Natural killer cell treated with Interleukin-12 subunit alpha and Interleukin-12 subunit beta and Interleukin-15 and Interleukin-18, amount 100 ng/mL, for 72 hours (primary cell): ENCODE measurements around the gene DTNBP1. TPM values are rescaled to one million over a fixed set of nuclear protein-coding genes. Genes with fewer than 3 reads are reported as not detected.
"Not testable (repeated sequence)": the region's sequence is repeated elsewhere in the genome, so short reads cannot be mapped to it uniquely, and the experiment has no call there.

Experiments
- ATAC-seq, 2 donors: fragments of 150-1000 bp; cut with Tn5 transposase in 1 of 2; sonication (Bioruptor Pico), chemical (Tn5 transposase) in 1 of 2; 2 replicates each; pipeline ENCODE4 v1.10.0; 2021
- DNase-seq: peaks from one replicate; pipeline ENCODE4 v3.0.0; 2022; ENCODE audit warnings: low spot score
- H3K27ac Mint-ChIP-seq, 2 donors: 1 replicate in 1 of 2; 2 replicates in 1 of 2; pipeline ENCODE4 v1.8.0; 2022; ENCODE audit warnings: mixed read lengths in 2 of 2, mild to moderate bottlenecking in 1 of 2, moderate library complexity in 1 of 2
- H3K27me3 Mint-ChIP-seq, 2 donors: 1 replicate in 1 of 2; 2 replicates in 1 of 2; pipeline ENCODE4 v1.8.0; 2022; ENCODE audit warnings: mixed read lengths in 2 of 2
- H3K36me3 Mint-ChIP-seq: one replicate; pipeline ENCODE4 v1.8.0; 2022; ENCODE audit warnings: mixed read lengths
- H3K4me1 Mint-ChIP-seq, 2 donors: 1 replicate in 1 of 2; 2 replicates in 1 of 2; pipeline ENCODE4 v1.8.0; 2022; ENCODE audit warnings: low read depth in 2 of 2, mixed read lengths in 2 of 2, mild to moderate bottlenecking in 1 of 2
- H3K4me3 Mint-ChIP-seq: one replicate; pipeline ENCODE4 v1.8.0; 2022; ENCODE audit warnings: mixed read lengths
- H3K9me3 Mint-ChIP-seq: 2 replicates; pipeline ENCODE4 v1.8.0; 2022; ENCODE audit warnings: mixed read lengths
- total RNA-seq, 2 donors: library from RNA; stranded (reverse); gene quantifications; one replicate each; pipeline ENCODE4 v1.2.3, GENCODE V29; 2022

The DTNBP1 gene
- total RNA-seq, 2 donors from 2014 or later: 21.5 to 32.6 TPM

DNA sequence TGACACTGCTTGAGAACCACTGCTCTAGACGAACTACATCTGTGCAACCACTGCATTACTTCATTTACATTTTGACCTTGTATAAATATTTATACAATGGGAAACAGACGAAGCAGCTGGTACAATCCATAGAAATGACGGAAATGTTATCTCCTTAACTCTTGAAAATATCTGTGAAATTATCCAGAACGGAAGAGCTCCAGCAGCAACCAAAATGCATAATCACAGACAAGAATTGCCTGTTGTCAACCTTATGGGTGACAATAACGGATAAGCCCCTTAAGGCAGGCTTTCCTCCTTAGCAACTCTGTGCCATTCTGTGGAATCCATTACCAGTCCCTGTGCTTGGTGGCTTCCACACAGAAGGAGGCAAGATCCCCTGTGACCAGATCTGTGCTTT, 115.4 kb downstream of the DTNBP1 start:
- peaks cover 14 to 24% of the 10 kb centered on the region in 2 donors for H3K4me1 Mint-ChIP-seq
- no peaks in the 10 kb centered on the region for H3K27me3 Mint-ChIP-seq
- H3K4me3 Mint-ChIP-seq: no peak overlapping the region
- no peak for DNase-seq
- H3K27ac Mint-ChIP-seq: no peak overlapping the region
- H3K36me3 Mint-ChIP-seq: peaks cover 11% of the 10 kb centered on the region
- ATAC-seq: no peak
- H3K9me3 Mint-ChIP-seq: peaks cover 3% of the 10 kb centered on the region

DNA sequence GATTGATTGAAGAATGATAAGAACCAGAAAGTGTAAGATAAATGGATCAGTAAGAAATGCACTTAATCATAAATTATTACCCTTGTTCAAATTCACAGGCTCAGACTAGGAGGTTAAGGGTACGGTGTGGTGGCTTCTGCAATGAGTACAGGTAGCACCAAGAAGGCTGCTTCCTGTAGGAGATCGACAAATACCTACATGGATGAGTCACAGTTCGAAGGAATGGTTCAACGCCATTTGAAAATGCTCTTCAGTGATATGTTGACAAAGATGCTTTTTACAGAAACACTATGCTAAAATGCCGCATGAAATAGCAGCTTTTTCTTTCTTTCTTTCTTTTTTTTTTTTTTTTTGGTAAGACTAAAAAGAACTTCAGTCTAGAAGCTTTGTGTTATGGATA, 116.2 kb downstream of the DTNBP1 start:
- H3K27ac Mint-ChIP-seq: no peak overlapping the region
- ATAC-seq: no peak
- peaks cover 11% of the 10 kb centered on the region for H3K36me3 Mint-ChIP-seq
- H3K9me3 Mint-ChIP-seq: peaks cover 3% of the 10 kb centered on the region
- H3K27me3 Mint-ChIP-seq: no peaks in the 10 kb centered on the region
- H3K4me3 Mint-ChIP-seq: no peak overlapping the region
- H3K4me1 Mint-ChIP-seq: peaks cover 10 to 18% of the 10 kb centered on the region in 2 donors
- no peak for DNase-seq

DNA sequence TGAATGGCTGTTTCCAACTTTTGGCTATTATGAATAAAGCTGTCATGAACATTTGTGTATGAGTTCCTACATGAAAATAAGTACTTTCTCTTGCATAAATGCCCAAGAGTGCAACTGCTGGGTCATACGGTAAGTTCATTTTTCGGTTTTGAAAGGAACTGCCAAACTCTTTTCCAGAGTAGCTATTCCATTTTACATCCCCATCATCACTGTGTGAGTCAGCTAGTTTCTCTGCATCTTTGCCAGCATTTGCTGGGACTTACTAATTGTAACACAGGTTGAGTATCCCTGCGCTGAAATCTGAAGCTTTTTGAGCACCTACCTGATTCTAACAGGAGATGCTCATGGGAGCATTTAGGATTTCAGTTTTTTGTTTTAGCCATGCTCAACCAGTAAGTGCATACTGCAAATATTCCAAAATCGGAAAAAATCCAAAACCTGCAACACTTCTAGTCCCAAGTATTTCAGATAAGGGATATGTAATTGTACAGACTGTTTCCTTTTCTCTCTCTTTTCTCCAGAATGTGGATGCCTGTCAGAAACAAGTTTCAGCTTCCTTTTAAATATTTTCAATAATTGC, 118.4 kb downstream of the DTNBP1 start:
- H3K4me3 Mint-ChIP-seq: no peak overlapping the region
- H3K27ac Mint-ChIP-seq: no peak overlapping the region
- H3K36me3 Mint-ChIP-seq: peaks cover 11% of the 10 kb centered on the region
- no peaks in the 10 kb centered on the region for H3K27me3 Mint-ChIP-seq
- ATAC-seq (no peak), DNase-seq (no peak)
- H3K4me1 Mint-ChIP-seq: peaks cover 6 to 11% of the 10 kb centered on the region in 2 donors
- H3K9me3 Mint-ChIP-seq: peaks cover 3% of the 10 kb centered on the region

DNA sequence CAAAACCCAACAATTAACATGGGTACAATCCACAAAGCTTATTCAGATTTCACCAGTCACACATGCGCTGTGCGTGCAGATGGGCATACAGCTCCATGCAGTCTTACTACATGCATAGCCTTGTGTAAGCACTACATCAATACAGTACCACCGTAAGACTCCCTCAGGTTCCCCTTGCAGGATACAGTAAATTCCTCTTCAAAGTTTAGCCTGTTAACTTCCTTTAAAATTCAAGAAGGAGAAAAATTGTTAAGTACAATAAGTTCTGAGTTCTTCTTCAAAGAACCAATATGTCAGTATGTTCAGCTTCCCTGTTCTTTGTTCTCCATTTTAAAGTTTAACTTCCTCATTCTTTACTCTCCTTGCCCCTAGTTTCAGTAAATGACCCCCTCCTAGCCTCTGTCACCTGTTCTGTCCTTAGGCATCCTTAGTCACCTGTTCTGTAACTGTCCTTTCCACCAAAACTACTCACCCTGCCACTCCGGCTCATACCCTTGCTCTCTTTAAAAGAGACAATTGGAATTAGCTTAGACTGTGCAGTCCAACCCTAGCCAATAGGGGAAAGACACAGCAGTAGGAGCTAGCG, 119.4 kb downstream of the DTNBP1 start:
- H3K9me3 Mint-ChIP-seq, H3K27me3 Mint-ChIP-seq, H3K27ac Mint-ChIP-seq, ATAC-seq, H3K4me3 Mint-ChIP-seq, DNase-seq: not testable (repeated sequence)
- peaks cover 11% of the 10 kb centered on the region for H3K36me3 Mint-ChIP-seq
- peaks cover 14 to 21% of the 10 kb centered on the region in 2 donors for H3K4me1 Mint-ChIP-seq

DNA sequence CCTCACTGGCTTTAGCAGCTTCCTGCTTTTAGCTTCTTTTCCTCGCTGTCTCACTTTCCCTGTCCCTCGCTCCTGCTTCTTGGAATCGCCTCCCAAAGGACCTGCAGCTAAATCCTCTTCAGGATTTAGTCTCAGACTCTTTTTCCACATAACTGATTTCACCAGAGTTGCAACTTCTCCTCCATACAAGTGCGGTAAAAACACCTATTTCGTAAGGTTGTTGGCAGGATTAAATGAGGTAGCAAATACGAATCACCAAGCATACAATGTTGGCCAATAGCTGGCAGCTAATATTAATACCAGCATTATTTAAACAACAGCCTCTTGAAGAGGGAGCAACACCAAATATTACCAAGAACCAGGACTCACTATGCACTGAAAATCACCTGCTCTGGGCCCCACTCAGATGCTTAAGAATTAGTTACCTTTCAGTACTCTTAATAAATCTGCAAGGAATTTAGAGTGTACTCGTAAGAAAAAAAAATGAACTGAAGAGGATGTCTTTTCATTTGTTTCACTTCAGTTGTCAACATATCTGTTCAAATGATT, 123.0 kb downstream of the DTNBP1 start:
- Mint-ChIP-seq H3K27me3 (no peaks in the 10 kb centered on the region), H3K27ac (peak overlapping the region in 1 of 2 donors; percentile 19), H3K4me1 (peaks cover 21 to 23% of the 10 kb centered on the region in 2 donors), H3K9me3 (peaks cover 3% of the 10 kb centered on the region), H3K4me3 (no peak overlapping the region), H3K36me3 (peaks cover 11% of the 10 kb centered on the region)
- ATAC-seq (no peak), DNase-seq (no peak)

DNA sequence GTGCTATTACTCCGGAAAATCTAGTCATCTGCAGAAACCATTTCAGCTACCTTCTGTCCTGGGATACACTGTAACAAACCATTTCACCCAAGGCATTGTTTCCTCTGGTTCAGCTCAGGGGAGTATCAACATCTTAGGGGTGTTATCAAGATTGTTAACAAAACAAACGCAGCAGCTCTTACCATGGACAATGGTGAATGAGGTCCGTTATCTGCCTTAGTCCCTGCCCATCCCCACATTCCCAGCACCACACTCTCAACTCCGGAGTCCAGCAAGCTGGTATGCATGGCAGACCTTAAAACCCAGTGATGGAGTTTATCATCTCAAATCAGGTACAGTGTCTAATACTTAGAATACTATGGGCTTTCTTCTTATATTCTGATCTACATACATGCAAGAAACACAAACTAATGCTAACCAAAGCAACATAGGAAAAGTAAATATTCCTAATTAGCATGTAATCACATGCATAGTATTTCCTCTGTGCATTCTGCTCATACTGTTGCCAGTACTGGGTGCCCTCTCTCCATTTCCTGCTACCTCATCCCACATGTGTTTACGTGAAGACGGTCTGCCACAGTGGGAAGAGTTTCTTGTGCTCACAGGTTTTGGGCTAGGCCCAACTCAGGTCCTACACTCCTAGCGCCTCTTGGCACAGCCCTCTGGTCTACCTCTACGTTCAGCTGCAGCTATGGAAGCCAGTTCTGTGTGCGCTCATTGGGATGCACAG, 123.9 kb downstream of the DTNBP1 start:
- peaks cover 6% of the 10 kb centered on the region for H3K36me3 Mint-ChIP-seq
- no peaks in the 10 kb centered on the region for H3K27me3 Mint-ChIP-seq
- ATAC-seq: no peak
- no peak overlapping the region for H3K27ac Mint-ChIP-seq
- peaks cover 3% of the 10 kb centered on the region for H3K9me3 Mint-ChIP-seq
- peaks cover 21 to 23% of the 10 kb centered on the region in 2 donors for H3K4me1 Mint-ChIP-seq
- no peak overlapping the region for H3K4me3 Mint-ChIP-seq
- no peak for DNase-seq

DNA sequence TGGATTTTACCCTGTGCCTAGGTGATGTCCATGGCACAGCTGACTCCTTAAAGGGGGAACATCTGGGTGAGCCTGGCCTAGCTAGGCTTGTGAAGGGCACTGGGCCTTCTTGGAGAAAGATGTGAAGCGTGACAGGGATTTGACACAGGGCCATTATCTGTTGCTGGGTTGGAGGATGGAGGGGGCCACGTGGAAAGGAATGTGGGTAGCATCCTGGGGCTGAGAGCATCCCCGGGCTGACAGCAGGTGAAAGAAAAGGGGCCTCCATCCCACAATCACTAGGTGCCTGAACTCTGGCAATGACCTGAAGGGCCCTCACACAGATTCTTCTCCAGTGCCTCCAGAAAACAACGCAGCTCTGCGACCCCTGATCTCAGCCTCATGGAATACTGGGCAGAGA, 124.7 kb downstream of the DTNBP1 start:
- ATAC-seq: no peak
- H3K4me1 Mint-ChIP-seq: peaks cover 20 to 23% of the 10 kb centered on the region in 2 donors
- H3K9me3 Mint-ChIP-seq: no peaks in the 10 kb centered on the region
- H3K27me3 Mint-ChIP-seq: no peaks in the 10 kb centered on the region
- peak overlapping the region in 1 of 2 donors; percentile 13 for H3K27ac Mint-ChIP-seq
- no peak overlapping the region for H3K4me3 Mint-ChIP-seq
- no peaks in the 10 kb centered on the region for H3K36me3 Mint-ChIP-seq
- DNase-seq: no peak

DNA sequence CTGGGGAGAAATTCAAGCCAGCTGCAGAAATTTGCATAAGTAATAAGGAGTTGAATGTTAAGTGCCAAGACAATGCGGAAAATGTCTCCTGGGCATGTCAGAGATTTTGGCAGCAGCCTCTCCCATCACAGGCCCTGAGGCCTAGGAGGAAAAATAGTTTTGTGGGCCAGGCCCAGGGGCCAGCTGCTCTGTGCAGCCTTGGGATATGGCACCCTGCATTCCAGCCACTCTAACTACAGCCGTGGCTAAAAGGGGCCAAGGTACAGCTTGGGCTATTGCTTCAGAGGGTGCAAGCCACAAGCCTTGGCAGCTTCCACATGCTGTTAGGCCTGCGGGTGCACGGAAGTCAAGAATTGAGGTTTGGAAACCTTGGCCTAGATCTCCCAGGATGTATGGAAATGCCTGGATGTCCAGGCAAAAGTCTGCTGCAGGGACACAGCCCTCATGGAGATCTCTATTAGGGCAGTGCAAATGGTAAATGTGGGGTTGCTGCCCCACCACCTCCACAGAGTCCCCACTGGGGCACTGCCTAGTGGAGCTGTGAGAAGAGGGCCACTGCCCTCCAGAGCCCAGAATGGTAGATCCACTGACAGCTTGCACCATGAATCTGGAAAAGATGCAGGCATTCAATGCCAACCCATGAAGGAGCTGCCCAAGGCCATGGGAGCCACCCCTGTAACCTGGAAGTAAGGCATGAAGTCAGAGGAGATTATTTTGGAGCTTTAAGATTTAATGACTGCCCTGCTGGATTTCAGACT, 126.5 kb downstream of the DTNBP1 start:
- DNase-seq (no peak), ATAC-seq (no peak)
- no peak overlapping the region for H3K27ac Mint-ChIP-seq
- H3K4me3 Mint-ChIP-seq: no peak overlapping the region
- no peaks in the 10 kb centered on the region for H3K27me3 Mint-ChIP-seq
- H3K4me1 Mint-ChIP-seq: peaks cover 20 to 23% of the 10 kb centered on the region in 2 donors
- no peaks in the 10 kb centered on the region for H3K9me3 Mint-ChIP-seq
- H3K36me3 Mint-ChIP-seq: no peaks in the 10 kb centered on the region

DNA sequence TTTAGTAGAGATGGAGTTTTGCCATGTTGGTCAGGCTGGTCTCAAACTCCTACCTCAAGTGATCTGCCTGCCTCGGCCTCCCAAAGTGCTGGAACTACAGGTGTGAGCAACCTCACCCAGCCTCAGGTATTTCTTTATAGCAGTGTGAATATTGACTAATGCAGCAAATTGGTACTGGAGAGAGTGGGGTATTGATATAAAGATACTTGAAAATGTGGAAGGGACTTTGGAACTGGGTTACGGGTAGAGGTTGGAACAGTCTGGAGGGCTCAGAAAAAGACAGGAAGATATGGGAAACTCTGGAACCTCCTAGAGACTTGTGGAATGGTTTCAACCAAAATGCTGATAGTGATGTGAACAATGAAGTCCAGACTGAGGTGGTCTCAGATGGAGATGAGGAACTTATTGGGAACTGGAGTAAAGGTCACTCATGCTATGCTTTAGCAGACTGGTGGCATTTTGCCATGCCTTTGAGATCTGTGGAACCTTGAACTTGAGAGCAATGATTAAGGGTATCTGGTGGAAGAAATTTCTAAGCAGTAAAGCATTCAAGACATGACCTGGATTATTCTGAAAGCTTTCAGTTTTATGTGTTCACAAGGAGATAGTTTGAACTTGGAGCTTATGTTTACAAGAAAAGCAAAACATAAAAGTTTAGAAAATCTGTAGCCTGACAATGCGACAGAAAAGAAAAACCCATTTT, 127.2 kb downstream of the DTNBP1 start:
- Mint-ChIP-seq H3K9me3 (no peaks in the 10 kb centered on the region), H3K4me3 (no peak overlapping the region), H3K4me1 (peaks cover 20 to 25% of the 10 kb centered on the region in 2 donors), H3K27ac (no peak overlapping the region), H3K36me3 (no peaks in the 10 kb centered on the region), H3K27me3 (no peaks in the 10 kb centered on the region)
- DNase-seq: no peak
- no peak for ATAC-seq

DNA sequence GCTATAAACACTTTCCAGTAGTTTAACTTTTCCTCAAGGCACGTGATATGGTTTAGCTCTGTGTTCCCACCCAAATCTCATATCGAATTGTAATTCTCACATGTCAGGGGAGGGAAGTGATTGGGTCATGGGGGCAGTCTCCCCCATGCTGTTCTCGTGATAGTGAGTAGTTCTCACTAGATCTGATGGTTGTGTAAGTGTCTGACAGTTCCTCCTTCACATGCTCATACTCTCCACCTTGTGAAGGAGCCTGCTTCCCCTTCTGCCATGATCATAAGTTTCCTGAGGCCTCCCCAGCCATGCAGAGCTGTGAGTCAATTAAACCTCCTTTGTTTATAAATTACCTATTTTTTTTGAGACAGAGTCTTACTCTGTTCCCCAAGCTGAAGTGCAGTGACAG, 127.9 kb downstream of the DTNBP1 start:
- Mint-ChIP-seq H3K9me3 (no peaks in the 10 kb centered on the region), H3K4me3 (no peak overlapping the region), H3K27ac (no peak overlapping the region), H3K4me1 (peaks cover 20 to 27% of the 10 kb centered on the region in 2 donors), H3K27me3 (no peaks in the 10 kb centered on the region), H3K36me3 (no peaks in the 10 kb centered on the region)
- DNase-seq (no peak), ATAC-seq (no peak)

DNA sequence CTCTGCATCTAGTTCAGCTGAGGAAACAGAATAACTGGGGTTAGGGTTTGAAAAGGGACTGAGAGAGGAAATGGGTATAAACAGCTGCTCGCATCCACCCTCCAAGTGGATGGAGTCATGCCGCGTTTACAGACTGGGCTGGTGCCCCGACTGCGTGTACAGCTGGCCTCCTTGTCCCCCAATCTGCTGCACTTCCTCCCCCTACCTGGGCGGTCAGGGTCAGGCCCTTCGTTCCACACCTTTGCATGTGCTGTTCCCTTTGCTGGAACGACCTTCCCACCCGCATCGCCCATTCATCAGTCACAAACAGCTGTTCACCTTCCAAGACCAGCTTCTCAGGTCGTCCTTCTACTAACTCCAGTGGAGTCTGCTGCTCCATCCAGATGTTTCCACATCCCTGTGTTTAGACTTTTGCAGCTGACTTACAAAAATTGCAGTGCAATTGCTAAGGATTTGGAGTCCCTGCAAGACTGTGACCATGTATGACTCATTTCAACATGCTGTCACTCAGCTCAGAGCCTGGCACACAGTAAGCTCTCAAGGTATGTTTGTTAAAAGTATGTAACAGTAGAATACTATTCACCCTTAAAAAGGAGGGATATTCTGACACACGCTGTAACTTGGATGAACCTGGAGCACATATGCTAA, 129.3 kb downstream of the DTNBP1 start:
- no peak overlapping the region for H3K4me3 Mint-ChIP-seq
- no peaks in the 10 kb centered on the region for H3K27me3 Mint-ChIP-seq
- DNase-seq: no peak
- H3K36me3 Mint-ChIP-seq: no peaks in the 10 kb centered on the region
- peak overlapping the region in 1 of 2 donors; percentile 71 for H3K27ac Mint-ChIP-seq
- ATAC-seq: no peak
- peaks cover 5 to 15% of the 10 kb centered on the region in 2 donors for H3K4me1 Mint-ChIP-seq
- H3K9me3 Mint-ChIP-seq: no peaks in the 10 kb centered on the region

DNA sequence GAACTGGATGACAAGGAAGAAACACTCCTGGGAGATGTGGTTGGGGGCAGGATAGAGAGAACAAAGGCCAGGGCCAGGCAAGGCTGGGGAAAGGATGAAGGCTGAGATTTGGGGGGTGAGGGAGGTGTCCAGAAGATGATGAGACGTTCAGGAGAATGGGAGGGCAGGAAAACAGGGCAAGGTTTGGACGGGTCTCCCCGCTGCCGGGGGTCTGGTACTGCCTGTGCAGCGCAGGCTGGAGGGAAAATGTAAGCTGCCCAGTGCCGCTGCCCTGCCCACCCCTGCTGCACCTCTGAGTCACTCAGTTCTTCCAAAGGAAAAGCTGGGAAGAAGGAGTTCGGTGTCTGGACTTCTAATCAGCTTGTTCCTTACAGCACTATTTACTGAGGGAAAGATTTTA, 130.9 kb downstream of the DTNBP1 start:
- H3K9me3 Mint-ChIP-seq: no peaks in the 10 kb centered on the region
- ATAC-seq (no peak), DNase-seq (no peak)
- H3K36me3 Mint-ChIP-seq: no peaks in the 10 kb centered on the region
- peaks cover 10 to 11% of the 10 kb centered on the region in 2 donors for H3K4me1 Mint-ChIP-seq
- H3K4me3 Mint-ChIP-seq: no peak overlapping the region
- no peaks in the 10 kb centered on the region for H3K27me3 Mint-ChIP-seq
- no peak overlapping the region for H3K27ac Mint-ChIP-seq

DNA sequence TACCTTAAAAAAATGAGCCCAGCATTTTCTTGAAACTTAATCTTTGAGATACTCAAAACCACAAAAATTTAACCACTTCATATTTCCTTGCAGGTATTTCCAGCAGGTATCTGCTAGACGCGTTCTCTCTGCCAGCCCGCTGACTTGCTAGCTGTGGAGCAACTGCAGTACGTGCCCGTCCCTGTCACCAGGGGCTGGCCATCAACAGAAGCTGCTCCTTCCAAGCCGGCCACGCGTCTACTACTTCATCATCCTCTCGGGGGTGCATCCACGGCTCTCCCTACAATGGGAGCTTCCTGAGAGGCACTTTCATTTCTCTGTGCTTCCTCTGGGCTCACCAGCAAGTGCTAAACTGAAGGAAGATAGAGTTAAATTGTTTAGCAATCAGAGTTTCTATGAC, 132.4 kb downstream of the DTNBP1 start:
- DNase-seq (no peak), ATAC-seq (no peak)
- Mint-ChIP-seq H3K4me3 (no peak overlapping the region), H3K4me1 (peaks cover 16 to 24% of the 10 kb centered on the region in 2 donors), H3K27ac (no peak overlapping the region), H3K9me3 (no peaks in the 10 kb centered on the region), H3K27me3 (no peaks in the 10 kb centered on the region), H3K36me3 (peaks cover 6% of the 10 kb centered on the region)
